DMS 273 (cell line): ENCODE measurements around the gene CAND2.

Experiments
- DNase-seq: peaks from one replicate; lab custom pipeline; 2025; ENCODE audit not compliant: unreplicated experiment; lab: John Stamatoyannopoulos, UW

The CAND2 gene

DNA sequence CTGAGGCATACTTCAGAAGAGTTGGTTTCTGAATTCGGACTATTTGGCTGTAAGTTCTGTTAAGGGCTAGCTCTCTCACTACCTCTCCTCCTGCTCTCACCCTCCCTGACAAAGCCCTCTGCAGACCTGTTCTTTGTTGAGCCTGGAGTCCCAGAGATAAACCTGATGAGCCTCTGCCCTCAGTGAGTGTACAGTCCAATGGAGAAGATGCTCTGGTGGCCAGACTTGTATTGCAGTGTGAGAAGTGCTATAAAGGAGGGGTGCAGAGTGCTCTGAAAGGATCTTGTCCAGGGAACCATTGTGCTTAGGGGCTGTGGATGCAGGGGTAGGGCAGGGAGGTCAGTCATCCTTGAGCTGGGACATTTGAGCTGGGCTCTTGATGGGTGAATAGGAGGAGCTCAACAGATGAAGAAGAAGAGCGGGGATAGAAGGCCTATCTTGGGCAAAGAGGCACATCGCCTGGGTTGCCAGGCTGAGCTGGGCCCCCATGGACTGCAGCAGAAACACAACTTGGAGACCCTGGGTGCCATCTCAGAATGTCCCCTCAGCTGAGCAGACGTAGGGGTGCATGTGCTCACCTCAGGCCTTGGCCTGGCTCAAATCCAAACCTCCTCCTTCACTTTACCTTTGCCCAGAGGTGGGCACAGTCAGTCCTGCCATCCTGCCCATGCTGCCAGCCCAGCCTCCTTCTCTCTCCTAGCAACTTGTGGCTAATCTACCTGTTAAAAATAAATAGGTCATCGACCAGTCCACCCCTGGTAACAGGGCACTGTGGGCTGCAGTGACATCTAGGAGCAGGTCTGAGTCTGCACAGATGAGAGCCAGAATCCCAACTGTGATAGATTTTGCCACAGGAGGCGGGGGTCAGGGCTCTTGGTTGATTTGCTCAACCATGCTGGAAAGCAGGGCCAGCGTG lies 3.3 kb downstream of the CAND2 start:
- DNase-seq = no peak

DNA sequence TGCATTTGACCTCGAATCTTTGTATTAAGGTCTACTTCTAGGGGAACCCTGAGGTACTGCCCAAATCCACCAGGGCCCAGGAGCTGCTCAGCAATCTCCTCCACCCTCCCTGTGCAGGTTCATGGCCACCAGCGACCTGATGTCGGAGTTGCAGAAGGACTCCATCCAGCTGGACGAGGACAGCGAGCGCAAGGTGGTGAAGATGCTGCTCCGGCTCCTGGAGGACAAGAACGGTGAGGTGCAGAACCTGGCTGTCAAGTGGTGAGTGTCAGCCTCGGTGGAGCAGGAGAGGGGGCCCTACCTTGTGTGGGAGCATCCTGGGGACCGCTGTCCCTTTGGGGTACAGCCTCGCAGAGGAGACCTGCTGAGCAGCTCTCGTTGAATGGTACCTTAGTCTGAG lies 6.9 kb downstream of the CAND2 start:
- DNase-seq = no peak

DNA sequence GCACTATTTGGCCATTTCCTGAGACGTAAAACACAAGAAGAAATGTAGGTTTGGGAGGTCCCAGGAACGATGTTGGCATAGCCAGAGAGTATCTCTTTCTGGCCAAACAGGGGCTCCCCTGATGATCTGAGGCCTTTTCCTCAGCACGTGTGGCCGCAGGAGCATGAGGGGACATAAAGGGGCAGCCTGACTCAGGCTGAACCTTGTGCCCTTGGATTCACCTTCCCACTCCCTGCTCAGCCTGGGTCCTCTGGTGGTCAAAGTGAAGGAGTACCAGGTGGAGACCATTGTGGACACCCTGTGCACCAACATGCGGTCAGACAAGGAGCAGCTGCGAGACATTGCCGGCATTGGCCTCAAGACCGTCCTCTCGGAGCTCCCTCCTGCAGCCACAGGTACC lies 10.6 kb downstream of the CAND2 start:
- no peak for DNase-seq

DNA sequence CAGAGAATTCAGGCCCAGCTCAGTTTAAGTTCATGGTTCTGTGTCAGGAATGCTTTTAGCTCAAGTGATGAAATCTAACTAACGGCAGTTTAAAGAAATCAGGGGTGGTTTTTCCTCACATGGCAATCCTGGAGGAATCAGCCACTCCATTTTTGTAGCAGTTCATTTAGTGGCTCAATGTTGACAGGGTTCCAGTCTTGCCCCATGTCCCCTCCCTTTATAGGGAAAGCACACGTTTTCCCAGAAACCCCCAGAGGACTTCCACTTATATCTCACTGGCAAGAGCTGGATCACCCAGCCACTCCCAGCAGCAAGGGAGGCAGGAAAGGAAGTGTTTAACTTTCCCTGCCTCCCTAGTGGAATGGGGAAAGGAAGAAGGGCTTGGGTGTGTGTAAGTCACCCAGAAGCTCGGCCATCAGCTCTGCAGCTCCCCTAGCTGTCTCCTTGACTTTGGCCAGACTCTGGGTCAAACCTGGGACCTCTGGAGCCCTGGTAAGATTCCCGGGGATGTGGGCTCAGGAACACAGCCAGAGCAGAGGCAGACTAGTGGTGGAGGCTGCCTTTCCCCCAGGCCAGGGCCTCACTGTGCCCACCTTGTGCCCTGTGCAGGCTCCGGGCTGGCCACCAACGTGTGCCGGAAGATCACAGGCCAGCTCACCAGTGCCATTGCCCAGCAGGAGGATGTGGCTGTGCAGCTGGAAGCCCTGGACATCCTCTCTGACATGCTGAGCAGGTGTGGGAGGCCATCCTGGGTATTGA lies 11.3 kb downstream of the CAND2 start:
- DNase-seq = no peak

DNA sequence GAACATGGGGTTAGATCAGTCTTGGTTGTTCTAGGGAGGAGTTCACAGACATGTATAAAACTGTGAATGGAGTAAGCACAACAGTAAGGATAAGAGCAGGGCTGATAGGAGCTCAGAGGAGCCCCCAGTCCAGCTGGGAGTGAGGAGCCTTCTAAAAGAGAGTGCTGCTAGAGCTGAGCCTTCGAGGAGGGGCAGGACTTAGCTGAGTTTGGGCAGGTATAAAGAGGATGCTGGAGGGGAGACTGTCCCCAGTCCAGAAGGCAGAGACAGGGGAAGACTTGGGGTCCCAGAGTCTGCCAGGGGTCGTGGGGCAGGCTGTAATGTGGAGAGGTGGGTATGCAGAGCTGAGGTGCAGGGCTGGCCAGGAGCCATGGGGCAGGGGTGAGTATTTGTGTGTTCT lies 12.1 kb downstream of the CAND2 start:
- DNase-seq = no peak

DNA sequence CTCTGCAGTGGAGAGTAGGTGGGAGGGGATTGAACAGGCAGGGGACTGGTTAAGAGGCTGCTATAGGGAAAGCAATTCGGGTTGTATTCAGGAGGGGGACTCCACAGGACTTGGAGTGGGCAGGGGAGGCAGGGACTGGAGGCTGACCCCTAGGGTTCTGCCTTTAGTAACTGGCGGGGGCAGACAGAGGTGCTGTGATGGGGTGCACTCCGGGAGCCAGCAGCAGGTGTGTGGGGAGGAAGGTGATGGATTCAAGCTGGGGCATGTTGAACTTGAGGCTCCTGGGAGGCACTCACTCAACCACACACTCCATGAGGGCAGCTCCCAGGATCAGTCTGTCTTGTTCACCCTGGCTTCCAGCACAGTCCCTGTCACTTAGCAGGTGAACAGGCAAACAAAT lies 12.5 kb downstream of the CAND2 start:
- no peak for DNase-seq

DNA sequence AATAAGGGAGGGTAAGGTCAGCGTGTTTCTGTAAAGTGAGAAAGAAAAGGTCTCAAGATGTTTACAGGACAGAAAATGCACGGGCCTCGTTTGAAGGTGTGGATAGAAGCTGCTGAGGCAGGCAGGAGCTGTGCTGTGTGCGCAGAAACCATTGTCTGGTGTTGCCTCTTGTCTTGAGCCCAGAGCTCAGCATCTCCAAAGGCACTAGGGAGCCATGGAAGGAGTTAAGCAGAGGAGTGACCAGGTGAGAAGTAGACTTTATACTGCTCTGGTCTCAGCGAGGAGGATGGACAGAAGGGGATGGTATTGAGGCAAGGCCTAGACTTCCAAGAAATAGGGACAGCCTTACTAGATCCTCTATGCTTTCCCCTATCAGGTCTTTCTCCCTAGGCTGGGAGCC lies 13.0 kb downstream of the CAND2 start:
- no peak for DNase-seq

DNA sequence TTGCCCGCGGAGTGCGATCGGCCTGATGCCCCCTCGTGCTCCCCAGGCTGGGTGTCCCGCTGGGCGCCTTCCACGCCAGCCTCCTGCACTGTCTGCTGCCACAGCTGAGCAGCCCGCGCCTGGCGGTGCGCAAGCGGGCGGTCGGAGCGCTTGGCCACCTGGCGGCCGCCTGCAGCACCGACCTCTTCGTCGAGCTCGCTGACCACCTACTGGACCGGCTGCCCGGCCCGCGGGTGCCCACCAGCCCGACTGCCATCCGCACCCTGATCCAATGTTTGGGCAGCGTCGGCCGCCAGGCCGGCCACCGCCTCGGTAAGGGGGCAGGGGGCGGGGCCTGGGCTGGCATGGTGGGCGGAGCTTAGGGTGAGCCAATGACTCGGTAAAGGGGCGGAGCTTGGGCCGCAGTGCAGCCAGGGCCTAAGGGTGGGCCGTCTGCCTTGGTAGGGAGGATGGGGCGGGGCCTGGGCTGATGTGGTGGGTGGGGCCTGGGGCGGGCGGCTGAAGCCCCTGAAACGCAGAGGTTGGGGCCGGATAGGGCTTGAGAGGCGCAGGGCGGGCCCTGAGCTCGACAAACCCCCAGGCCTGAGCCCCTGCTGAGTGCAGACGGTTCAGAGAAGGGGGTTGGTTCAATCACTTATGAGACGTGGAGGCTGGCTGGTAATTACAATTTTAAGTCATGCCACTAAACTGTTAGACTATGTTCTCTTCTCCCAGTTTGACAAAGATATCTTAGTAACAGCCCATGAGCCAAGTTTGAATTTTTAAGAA lies 13.7 kb downstream of the CAND2 start:
- peak; percentile 95 for DNase-seq

DNA sequence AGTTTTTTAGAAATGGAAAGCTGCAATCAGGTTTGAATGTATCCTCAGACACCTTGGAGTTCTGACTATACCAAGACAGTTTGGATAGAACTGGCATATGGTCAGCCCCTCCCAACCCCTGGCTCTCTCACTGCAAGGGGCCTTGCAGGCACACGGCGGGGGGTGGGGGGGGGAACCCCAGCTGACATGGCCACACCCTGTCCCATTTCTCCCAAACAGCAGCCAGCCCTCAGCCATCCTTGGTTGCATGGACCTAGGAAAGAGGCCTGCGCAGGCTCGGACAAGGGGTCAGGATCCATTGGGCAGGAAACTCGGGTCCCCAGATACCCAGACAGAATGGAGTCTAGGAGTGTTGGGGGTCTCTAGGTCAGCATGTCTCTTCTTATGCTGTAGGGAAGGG lies 14.5 kb downstream of the CAND2 start:
- peak; percentile 69 for DNase-seq

DNA sequence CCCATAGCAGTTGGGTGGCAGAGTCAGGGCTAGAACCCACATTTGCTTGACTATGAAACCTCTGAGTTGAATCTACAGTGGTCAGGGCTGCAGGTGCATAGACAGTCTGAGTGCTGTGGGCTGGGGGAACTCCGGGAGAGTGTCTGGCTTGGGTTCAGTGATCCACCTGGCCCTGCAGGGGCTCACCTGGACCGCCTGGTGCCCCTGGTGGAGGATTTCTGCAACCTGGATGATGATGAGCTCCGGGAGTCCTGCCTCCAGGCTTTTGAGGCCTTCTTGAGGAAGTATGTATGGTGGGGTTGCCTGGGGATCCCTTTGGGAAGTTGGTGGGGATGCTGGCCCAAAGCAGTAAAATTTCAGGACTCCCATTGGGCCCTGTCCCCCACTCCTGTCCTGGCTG lies 16.3 kb downstream of the CAND2 start:
- DNase-seq = no peak

DNA sequence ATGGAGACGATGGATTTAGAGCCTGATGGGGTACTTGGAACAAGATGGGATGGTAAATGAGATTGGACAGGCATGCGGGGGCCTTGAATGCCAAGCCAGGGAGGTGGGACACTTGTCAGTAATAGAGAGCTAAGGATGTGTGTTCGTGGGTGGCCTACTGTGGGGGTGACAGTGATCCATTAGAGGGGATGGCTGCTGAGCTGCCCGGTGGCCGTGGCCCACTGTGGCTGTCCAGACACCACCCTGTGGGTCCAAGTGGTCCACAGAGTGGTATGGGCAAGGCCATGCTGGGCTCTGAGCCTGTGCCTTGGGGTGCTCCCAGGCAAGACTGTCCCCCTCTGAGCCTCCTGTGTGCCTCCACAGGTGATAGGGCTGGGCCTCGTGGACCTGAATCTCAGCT lies 17.5 kb downstream of the CAND2 start:
- DNase-seq = no peak

DNA sequence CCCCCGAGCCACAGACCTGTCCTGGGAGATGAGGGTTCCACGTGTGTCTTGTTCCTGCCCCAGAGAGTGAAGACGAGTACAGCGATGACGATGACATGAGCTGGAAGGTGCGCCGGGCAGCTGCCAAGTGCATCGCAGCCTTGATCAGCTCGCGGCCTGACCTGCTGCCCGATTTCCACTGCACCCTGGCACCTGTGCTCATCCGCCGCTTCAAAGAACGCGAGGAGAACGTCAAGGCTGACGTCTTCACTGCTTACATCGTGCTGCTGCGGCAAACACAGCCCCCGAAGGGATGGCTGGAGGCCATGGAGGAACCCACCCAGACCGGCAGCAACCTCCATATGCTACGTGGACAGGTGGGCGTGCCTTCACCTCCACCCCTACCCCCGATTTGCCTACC lies 18.6 kb downstream of the CAND2 start:
- no peak for DNase-seq

DNA sequence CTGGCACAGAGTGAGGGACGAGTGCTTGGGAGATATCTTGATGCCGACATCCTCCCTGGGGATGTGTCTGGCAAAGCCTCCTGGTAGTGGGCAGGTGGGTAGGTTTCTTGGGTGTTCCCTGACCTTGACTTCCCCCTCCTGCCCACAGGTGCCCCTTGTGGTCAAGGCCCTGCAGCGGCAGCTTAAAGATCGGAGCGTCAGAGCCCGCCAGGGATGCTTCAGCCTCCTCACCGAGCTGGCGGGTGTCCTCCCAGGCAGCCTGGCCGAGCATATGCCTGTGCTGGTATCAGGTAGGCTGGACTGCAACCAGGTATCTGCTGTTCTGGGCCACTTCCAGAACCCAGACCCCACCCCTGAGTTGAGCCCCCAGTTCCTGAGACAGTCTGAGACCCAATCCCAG lies 19.2 kb downstream of the CAND2 start:
- no peak for DNase-seq

DNA sequence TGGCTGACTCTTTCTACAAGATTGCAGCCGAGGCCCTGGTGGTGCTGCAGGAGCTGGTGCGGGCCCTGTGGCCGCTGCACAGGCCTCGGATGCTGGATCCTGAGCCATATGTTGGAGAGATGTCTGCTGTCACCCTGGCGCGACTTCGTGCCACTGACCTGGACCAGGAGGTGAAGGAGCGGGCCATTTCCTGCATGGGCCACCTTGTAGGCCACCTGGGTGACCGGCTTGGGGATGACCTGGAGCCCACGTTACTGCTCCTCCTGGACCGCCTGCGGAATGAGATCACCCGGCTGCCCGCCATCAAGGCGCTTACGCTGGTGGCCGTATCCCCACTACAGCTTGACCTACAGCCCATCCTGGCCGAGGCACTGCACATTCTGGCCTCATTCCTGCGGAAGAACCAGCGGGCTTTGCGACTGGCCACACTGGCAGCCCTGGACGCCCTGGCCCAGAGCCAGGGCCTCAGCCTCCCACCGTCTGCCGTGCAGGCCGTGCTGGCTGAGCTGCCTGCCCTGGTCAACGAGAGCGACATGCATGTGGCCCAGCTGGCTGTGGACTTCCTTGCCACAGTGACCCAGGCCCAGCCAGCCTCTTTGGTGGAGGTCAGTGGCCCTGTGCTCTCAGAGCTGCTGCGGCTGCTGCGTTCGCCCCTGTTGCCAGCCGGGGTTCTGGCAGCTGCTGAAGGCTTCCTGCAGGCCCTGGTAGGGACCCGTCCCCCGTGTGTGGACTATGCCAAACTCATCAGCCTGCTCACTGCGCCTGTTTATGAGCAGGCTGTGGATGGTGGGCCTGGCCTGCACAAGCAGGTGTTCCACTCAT lies 20.3 kb downstream of the CAND2 start:
- no peak for DNase-seq

DNA sequence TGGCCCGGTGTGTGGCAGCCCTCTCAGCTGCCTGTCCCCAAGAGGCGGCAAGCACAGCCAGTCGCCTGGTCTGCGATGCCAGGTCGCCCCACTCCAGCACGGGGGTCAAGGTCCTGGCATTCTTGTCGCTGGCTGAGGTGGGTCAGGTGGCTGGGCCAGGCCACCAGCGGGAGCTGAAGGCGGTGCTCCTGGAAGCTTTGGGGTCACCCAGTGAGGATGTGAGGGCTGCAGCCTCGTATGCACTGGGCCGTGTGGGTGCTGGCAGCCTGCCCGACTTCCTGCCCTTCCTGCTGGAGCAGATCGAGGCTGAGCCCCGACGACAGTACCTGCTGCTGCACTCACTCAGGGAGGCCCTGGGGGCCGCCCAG lies 20.8 kb downstream of the CAND2 start:
- peak; percentile 17 for DNase-seq

DNA sequence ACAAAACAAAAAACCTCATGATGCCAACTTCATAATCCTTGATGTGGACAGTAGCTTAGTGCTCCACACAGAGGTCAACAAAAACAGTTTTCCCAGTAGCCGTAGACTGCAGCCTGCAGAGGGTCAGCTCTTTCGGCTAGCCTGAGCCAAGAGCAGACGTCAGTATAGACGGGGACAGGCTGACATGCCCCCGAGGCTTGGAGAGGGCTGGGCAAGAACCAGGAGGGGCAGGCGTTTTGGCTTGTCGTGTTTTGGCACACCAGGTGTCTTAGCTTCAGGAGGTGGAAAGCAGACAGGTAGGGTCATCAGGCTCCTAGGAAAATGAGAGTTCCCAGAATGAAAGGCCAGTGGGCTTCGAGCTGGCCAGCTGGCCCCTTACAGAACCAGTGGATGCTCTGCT lies 21.8 kb downstream of the CAND2 start:
- DNase-seq = no peak

DNA sequence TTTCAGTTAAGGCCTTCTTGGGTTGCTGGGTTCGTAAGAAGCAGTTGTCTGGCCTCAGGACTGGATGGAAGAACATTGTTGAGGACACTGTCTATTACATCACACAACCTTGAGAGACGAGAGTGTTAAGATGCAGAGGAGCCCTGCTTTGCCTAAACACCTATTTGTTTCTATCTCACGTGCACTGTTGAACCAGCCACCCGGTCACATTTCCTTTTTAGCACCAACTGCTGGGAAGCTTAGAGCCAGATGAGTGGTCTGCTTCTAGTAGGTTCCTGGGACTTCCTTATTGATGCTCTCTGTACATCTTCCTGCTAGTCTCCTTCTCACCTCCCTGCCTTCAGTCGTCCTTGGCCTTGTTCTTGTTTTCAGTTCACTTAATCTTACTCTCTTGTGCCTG lies 22.3 kb downstream of the CAND2 start:
- no peak for DNase-seq

DNA sequence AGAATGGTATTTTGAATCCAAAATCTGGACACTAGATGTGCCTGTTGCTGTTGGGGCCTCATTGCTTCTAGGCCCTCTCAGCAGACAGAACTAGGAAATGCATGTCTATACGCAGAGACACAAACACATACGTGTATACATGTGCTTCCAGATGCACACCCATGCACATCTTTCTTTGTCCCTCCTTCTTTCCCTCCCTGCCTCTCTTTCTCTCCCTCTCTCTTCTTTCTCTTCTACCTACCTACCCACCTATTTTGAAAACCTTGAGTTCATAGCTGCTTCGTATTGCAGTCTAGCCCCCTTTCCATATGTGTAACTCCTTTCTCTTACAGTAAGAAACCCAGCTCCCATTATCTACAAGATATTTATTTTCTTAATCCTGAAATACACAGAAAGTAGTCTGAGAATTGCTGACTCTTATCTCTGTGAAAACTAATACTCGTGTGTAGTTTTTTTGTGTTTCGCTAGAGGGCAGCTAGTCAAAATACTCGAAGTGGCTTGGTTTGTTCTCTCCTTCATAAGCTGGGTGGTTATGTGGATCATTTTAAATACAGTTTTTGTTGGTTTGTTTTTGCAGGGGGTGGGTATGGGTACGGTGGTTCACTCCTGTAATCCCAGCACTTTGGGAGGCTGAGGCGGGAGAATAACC lies 26.4 kb downstream of the CAND2 start:
- peak; percentile 24 for DNase-seq

DNA sequence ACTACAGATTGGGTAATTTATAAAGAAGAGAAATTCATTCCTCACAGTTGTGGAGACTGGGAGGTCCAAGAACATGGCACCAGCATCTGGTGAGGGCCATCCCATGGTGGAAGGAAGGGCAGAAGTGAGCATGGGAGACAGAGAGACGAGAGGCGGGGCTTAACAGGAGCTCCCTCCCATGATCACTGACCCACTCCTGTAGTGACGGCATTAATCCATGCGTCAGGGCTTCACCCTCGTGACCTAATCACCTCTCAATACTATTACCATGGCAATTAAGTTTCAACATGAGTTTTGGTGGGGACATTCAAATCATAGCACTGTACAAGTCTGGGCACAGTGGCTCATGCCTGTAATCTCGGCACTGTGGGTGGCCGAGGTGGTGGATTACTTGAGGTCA lies 27.8 kb downstream of the CAND2 start:
- no peak for DNase-seq

DNA sequence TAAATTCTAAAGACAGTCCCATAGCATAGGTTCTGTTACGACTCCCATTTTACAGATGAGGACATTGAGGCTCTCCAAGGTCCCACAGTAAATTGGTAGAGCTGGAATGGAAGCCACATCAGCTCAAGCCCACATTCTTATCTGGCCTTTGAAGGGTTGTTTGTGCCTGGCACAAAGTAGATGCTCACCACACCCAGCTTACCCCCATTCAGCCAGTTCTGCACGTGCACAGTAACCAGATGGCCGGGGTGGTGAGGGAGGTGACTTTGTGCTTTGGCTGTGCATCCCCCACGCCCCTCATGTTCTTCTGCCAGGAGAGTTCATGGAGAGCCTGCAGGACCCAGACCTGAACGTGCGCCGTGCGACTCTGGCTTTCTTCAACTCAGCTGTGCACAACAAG lies 28.7 kb downstream of the CAND2 start:
- DNase-seq = peak; percentile 42
